WTC11 (cell line): ENCODE data around the gene BCL11B. TPM values are rescaled to one million over a fixed set of nuclear protein-coding genes. Genes with fewer than 3 reads are reported as not detected.

Source experiments
- ATAC-seq: fragments of 200-7000 bp; cut with Tn5 transposase; 2 replicates; pipeline ENCODE4 v1.10.0; 2021; ENCODE audit warnings: mild to moderate bottlenecking, moderate library complexity
- CTCF ChIA-PET: fragments of 300-600 bp; sonication (Branson Sonifier 250); formaldehyde crosslinking; loops from one replicate; lab custom pipeline; 2021; ENCODE audit warnings: antibody characterized with exemption; lab: Charles Lee
- POLR2A ChIA-PET: fragments of 350-600 bp; sonication (Branson Sonifier 250); formaldehyde crosslinking; loops from one replicate; lab custom pipeline; 2021; ENCODE audit warnings: antibody characterized with exemption; lab: Charles Lee
- DNase-seq: peaks from one replicate; pipeline ENCODE4 v3.0.0; 2021; ENCODE audit warnings: low spot score
- H3K27ac Mint-ChIP-seq: 2 replicates; pipeline ENCODE4 v1.8.0; 2021; ENCODE audit warnings: mixed read lengths
- H3K27me3 Mint-ChIP-seq: 2 replicates; pipeline ENCODE4 v1.8.0; 2021; ENCODE audit warnings: low read depth, mild to moderate bottlenecking, moderate library complexity, mixed read lengths
- H3K36me3 Mint-ChIP-seq: 2 replicates; pipeline ENCODE4 v1.8.0; 2021; ENCODE audit warnings: mixed read lengths
- H3K4me1 Mint-ChIP-seq: 2 replicates; pipeline ENCODE4 v1.8.0; 2022; ENCODE audit warnings: mixed read lengths
- H3K4me3 Mint-ChIP-seq: 2 replicates; pipeline ENCODE4 v1.8.0; 2021; ENCODE audit warnings: mild to moderate bottlenecking, moderate library complexity, mixed read lengths
- H3K9me3 Mint-ChIP-seq: 2 replicates; pipeline ENCODE4 v1.8.0; 2021; ENCODE audit warnings: mixed read lengths
- CREB1 ChIP-seq: sonication (generic); formaldehyde crosslinking; IDR thresholded peaks from 2 replicates; pipeline ENCODE4 v1.8.0; 2023; ENCODE audit warnings: mild to moderate bottlenecking, missing genetic modification reagents
- CREM ChIP-seq: sonication (generic); formaldehyde crosslinking; IDR thresholded peaks from 2 replicates; pipeline ENCODE4 v1.8.1; 2022; ENCODE audit warnings: mild to moderate bottlenecking, missing genetic modification reagents, moderate library complexity
- ELF4 ChIP-seq: sonication (generic); formaldehyde crosslinking; IDR thresholded peaks from 2 replicates; pipeline ENCODE4 v1.8.1; 2022; ENCODE audit warnings: low read depth, mild to moderate bottlenecking, moderate library complexity, missing genetic modification reagents
- FOXJ3 ChIP-seq: sonication (generic); formaldehyde crosslinking; IDR thresholded peaks from 2 replicates; pipeline ENCODE4 v1.9.0; 2021; ENCODE audit warnings: missing genetic modification reagents, mild to moderate bottlenecking, borderline replicate concordance
- FOXK1 ChIP-seq: sonication (generic); formaldehyde crosslinking; IDR thresholded peaks from 2 replicates; pipeline ENCODE4 v1.8.0; 2022; ENCODE audit warnings: mild to moderate bottlenecking, moderate library complexity, missing genetic modification reagents
- FOXP1 ChIP-seq: sonication (generic); formaldehyde crosslinking; IDR thresholded peaks from 2 replicates; pipeline ENCODE4 v1.8.0; 2022; ENCODE audit warnings: missing genetic modification reagents, mild to moderate bottlenecking, moderate library complexity, borderline replicate concordance
- GTF2I ChIP-seq: fragments of 250-450 bp; sonication (Bioruptor Pico); conservative IDR thresholded peaks from 2 replicates; pipeline ENCODE4 v1.4.0; 2021; ENCODE audit warnings: mild to moderate bottlenecking
- TCF7 ChIP-seq: sonication (generic); formaldehyde crosslinking; IDR thresholded peaks from 2 replicates; pipeline ENCODE4 v1.8.0; 2022; ENCODE audit warnings: mild to moderate bottlenecking, low read depth, missing genetic modification reagents, moderate library complexity
- TEAD4 ChIP-seq: sonication (generic); formaldehyde crosslinking; IDR thresholded peaks from 2 replicates; pipeline ENCODE4 v1.8.0; 2022; ENCODE audit warnings: mild to moderate bottlenecking, missing genetic modification reagents
- total RNA-seq: library from RNA; stranded (reverse); gene quantifications from 3 replicates; pipeline ENCODE4 v1.2.3, GENCODE V29; 2021
- TF ChIP-seq, protein P1 (sequence below): sonication (generic); formaldehyde crosslinking; IDR thresholded peaks from 2 replicates; pipeline ENCODE4 v1.8.1; 2023; ENCODE audit warnings: mild to moderate bottlenecking, moderate library complexity, missing genetic modification reagents
- TF ChIP-seq, protein P2 (sequence below): fragments of 250-450 bp; sonication (Bioruptor Pico); IDR thresholded peaks from 2 replicates; pipeline ENCODE4 v1.9.0; 2021; ENCODE audit warnings: mild to moderate bottlenecking, borderline replicate concordance
- TF ChIP-seq, protein P3 (sequence below): sonication (generic); formaldehyde crosslinking; IDR thresholded peaks from 2 replicates; pipeline ENCODE4 v1.8.0; 2022; ENCODE audit warnings: mild to moderate bottlenecking, missing genetic modification reagents
- TF ChIP-seq, protein P4 (sequence below): fragments of 200-600 bp; IDR thresholded peaks from 2 replicates; pipeline ENCODE4 v1.8.0; 2022; ENCODE audit warnings: antibody characterized with exemption

Gene BCL11B
- total RNA-seq, 1 experiment from 2014 or later, result 9.1 TPM

DNA sequence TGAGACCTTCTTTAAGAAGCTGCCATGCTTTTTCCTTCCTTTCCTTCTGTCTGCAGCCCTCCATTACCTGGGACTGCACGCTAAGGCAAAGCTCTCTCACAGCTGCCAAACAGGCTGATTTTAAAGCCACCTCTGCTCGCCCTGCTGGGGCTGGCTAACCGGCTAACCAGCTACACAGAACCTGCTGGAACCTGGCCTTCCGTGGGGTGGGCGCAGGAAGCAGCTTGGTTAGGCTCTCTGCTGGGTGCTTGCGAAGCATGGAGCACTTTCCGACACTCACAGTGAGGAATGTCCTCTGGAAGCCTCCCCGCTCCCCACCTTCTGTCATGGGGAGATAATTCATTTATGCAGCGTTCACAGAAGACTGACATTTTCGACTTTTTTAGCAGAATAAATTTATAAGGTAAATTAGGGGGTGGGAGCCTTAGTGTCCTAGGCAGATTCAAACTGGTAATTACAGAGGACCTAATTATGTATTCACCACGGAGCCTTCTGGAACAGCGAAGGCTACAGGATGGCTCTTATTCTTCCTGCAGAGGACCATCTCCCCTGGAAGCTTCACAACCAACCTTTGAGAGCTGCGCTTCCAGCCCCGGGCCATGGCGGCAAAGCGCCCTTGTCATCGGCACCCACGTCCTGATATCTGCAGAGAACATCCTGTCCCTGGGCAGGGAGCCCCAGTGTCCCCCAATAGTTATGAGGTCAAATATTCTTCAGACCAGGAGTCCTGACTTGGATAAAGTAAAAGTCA lies 12.4 kb upstream of the BCL11B start (continued):
- TF ChIP-seq, protein P1, sequence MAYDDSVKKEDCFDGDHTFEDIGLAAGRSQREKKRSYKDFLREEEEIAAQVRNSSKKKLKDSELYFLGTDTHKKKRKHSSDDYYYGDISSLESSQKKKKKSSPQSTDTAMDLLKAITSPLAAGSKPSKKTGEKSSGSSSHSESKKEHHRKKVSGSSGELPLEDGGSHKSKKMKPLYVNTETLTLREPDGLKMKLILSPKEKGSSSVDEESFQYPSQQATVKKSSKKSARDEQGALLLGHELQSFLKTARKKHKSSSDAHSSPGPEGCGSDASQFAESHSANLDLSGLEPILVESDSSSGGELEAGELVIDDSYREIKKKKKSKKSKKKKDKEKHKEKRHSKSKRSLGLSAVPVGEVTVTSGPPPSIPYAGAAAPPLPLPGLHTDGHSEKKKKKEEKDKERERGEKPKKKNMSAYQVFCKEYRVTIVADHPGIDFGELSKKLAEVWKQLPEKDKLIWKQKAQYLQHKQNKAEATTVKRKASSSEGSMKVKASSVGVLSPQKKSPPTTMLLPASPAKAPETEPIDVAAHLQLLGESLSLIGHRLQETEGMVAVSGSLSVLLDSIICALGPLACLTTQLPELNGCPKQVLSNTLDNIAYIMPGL (CRISPR knock-in tag), result no peak
- TF ChIP-seq ELF4 (CRISPR knock-in tag) (no peak), GTF2I (CRISPR knock-in tag) (no peak), FOXP1 (CRISPR knock-in tag) (no peak), FOXJ3 (CRISPR knock-in tag) (no peak), CREM (CRISPR knock-in tag) (no peak), TEAD4 (no peak)
- TF ChIP-seq, protein P2, sequence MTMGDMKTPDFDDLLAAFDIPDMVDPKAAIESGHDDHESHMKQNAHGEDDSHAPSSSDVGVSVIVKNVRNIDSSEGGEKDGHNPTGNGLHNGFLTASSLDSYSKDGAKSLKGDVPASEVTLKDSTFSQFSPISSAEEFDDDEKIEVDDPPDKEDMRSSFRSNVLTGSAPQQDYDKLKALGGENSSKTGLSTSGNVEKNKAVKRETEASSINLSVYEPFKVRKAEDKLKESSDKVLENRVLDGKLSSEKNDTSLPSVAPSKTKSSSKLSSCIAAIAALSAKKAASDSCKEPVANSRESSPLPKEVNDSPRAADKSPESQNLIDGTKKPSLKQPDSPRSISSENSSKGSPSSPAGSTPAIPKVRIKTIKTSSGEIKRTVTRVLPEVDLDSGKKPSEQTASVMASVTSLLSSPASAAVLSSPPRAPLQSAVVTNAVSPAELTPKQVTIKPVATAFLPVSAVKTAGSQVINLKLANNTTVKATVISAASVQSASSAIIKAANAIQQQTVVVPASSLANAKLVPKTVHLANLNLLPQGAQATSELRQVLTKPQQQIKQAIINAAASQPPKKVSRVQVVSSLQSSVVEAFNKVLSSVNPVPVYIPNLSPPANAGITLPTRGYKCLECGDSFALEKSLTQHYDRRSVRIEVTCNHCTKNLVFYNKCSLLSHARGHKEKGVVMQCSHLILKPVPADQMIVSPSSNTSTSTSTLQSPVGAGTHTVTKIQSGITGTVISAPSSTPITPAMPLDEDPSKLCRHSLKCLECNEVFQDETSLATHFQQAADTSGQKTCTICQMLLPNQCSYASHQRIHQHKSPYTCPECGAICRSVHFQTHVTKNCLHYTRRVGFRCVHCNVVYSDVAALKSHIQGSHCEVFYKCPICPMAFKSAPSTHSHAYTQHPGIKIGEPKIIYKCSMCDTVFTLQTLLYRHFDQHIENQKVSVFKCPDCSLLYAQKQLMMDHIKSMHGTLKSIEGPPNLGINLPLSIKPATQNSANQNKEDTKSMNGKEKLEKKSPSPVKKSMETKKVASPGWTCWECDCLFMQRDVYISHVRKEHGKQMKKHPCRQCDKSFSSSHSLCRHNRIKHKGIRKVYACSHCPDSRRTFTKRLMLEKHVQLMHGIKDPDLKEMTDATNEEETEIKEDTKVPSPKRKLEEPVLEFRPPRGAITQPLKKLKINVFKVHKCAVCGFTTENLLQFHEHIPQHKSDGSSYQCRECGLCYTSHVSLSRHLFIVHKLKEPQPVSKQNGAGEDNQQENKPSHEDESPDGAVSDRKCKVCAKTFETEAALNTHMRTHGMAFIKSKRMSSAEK, result no peak
- TF ChIP-seq, protein P3, sequence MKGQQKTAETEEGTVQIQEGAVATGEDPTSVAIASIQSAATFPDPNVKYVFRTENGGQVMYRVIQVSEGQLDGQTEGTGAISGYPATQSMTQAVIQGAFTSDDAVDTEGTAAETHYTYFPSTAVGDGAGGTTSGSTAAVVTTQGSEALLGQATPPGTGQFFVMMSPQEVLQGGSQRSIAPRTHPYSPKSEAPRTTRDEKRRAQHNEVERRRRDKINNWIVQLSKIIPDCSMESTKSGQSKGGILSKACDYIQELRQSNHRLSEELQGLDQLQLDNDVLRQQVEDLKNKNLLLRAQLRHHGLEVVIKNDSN (CRISPR knock-in tag), result no peak

DNA sequence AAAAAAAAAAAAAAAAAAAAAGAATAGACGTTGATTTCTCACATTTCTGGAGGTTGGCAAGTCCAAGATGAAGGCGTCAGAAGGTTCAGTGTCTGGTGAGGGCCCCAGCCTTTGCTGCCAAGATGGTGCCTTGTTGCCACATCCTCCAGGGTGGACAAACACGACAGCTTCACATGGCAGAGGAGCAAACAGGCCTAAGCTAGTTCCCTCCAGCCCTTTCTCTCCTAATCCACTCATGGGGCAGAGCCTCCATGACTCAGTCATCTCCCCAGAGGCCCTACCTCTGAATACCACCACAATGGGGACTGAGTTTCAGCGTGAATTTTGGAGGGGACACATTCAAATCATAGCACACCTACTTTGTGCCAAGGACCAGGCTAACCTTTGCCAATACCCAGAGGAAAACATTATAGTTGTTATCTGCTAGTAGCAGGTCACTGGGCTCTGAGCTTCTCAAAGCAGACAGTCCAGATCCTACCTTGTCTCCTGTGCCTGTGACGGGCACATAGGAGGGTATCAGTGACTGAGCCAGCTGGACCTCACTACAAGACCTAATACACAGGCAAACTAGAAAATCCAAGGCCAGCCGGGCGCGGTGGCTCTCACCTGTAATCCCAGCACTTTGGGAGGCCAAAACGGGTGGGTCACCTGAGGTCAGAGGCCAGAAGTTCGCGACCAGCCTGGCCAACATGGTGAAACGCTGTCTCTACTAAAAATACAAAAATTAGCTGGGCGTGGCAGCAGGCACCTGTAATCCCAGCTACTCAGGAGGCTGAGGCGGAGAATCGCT lies 10.5 kb upstream of the BCL11B start:
- CTCF ChIA-PET, result interaction anchor here (4.6 kb wide), 1 partner anchor 38 kb away, joined by 29 read pairs; no protein-coding TSS in a partner anchor
- H3K4me1 Mint-ChIP-seq, result peaks cover 25% of the 10 kb centered on the region
- no peaks in the 10 kb centered on the region for H3K27me3 Mint-ChIP-seq
- DNase-seq, result no peak
- TF ChIP-seq, protein P3 (CRISPR knock-in tag), result no peak
- no peak for TF ChIP-seq FOXK1 (CRISPR knock-in tag)
- TF ChIP-seq, protein P4, sequence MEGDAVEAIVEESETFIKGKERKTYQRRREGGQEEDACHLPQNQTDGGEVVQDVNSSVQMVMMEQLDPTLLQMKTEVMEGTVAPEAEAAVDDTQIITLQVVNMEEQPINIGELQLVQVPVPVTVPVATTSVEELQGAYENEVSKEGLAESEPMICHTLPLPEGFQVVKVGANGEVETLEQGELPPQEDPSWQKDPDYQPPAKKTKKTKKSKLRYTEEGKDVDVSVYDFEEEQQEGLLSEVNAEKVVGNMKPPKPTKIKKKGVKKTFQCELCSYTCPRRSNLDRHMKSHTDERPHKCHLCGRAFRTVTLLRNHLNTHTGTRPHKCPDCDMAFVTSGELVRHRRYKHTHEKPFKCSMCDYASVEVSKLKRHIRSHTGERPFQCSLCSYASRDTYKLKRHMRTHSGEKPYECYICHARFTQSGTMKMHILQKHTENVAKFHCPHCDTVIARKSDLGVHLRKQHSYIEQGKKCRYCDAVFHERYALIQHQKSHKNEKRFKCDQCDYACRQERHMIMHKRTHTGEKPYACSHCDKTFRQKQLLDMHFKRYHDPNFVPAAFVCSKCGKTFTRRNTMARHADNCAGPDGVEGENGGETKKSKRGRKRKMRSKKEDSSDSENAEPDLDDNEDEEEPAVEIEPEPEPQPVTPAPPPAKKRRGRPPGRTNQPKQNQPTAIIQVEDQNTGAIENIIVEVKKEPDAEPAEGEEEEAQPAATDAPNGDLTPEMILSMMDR, result no peak
- no peak for TF ChIP-seq CREB1
- TF ChIP-seq, protein P1 (CRISPR knock-in tag), result no peak
- no peak for TF ChIP-seq TCF7 (CRISPR knock-in tag)
- TF ChIP-seq, protein P2, result no peak
- TF ChIP-seq, all 79 proteins: peak for 0
- H3K36me3 Mint-ChIP-seq, result no peaks in the 10 kb centered on the region
- no peak overlapping the region for H3K4me3 Mint-ChIP-seq
- ATAC-seq, result no peak
- no peak overlapping the region for H3K27ac Mint-ChIP-seq
- POLR2A ChIA-PET, result no interaction called here
- H3K9me3 Mint-ChIP-seq, result no peaks in the 10 kb centered on the region
